Panc1 (cell line): ENCODE data around the gene TDRKH.

Experiments
- CTCF ChIP-seq: fragments of 450-650 bp; IDR thresholded peaks from 2 replicates; pipeline ENCODE4 v1.5.1; 2017; ENCODE audit warnings: mild to moderate bottlenecking
- POLR2AphosphoS5 ChIP-seq: IDR thresholded peaks from 2 replicates; pipeline ENCODE4 v1.6.1; 2012; ENCODE audit warnings: mild to moderate bottlenecking, low read depth, low read length, moderate library complexity

- TF ChIP-seq CTCF (no peak), POLR2AphosphoS5 (no peak)
These were observed 14.2 kb downstream of the TDRKH start for GRCh38 chr1:151775894-151776664.
